Gastroesophageal sphincter (tissue), 3 donors: ENCODE data around the gene NRSN2.

Experiments
- CTCF ChIP-seq, 4 experiments: fragments of 200-600 bp in 2 of 4; fragments of 450-650 bp in 2 of 4; sonication (generic) in 1 of 4; IDR thresholded peaks; one replicate each; pipeline ENCODE4 v1.5.1; 2017 to 2019; ENCODE audit warnings: antibody characterized with exemption in 4 of 4, mild to moderate bottlenecking in 2 of 4, moderate library complexity in 2 of 4
- EP300 ChIP-seq: sonication (generic); formaldehyde crosslinking; IDR thresholded peaks from one replicate; pipeline ENCODE4 v1.6.1; 2017; ENCODE audit warnings: antibody characterized with exemption, mild to moderate bottlenecking
- POLR2A ChIP-seq, 2 donors: fragments of 450-650 bp; IDR thresholded peaks; one replicate each; pipeline ENCODE4 v1.6.1; 2017; ENCODE audit warnings: antibody characterized with exemption in 2 of 2, mild to moderate bottlenecking in 2 of 2, moderate library complexity in 1 of 2
- POLR2AphosphoS5 ChIP-seq: sonication (generic); formaldehyde crosslinking; IDR thresholded peaks from one replicate; pipeline ENCODE4 v1.6.1; 2017; ENCODE audit warnings: antibody characterized with exemption

GRCh38 chr20:301886-302848, 44.7 kb upstream of the NRSN2 start:
- TF ChIP-seq POLR2AphosphoS5 (no peak), POLR2A (IDR thresholded peaks at IDR 0.05) (no peak), CTCF (IDR thresholded peaks at IDR 0.05) (no peak), EP300 (no peak)
